Adrenal gland (tissue), 5 donors: Measurements from ENCODE around the gene AGBL4.

Source experiments
- CTCF ChIP-seq, 6 experiments: fragments of 450-650 bp in 4 of 6; fragments of 200-600 bp in 2 of 6; sonication (generic) in 1 of 6; IDR thresholded peaks; 1 replicate in 5 of 6; 2 replicates in 1 of 6; pipeline versions ENCODE4 v1.5.1 to v1.8.0; 2016 to 2021; ENCODE audit warnings: antibody characterized with exemption in 6 of 6, mild to moderate bottlenecking in 2 of 6, moderate library complexity in 1 of 6
- POLR2A ChIP-seq, 2 donors: fragments of 450-650 bp; IDR thresholded peaks; one replicate each; pipeline ENCODE4 v1.6.1; 2017; ENCODE audit warnings: antibody characterized with exemption in 2 of 2, mild to moderate bottlenecking in 2 of 2, moderate library complexity in 1 of 2
- donor health status: DM: no; HTN: no; CAD: no.

GRCh38 chr1:48784301-48784700 is 1239.5 kb downstream of the AGBL4 start:
- TF ChIP-seq POLR2A (IDR thresholded peaks at IDR 0.05) (no peak), CTCF (IDR thresholded peaks at IDR 0.05) (no peak)
